ENCODE data around the gene PLCB4.
A peak's percentile ranks its signal among the peaks of the same experiment; 100 is the strongest.

Gene PLCB4

DNA sequence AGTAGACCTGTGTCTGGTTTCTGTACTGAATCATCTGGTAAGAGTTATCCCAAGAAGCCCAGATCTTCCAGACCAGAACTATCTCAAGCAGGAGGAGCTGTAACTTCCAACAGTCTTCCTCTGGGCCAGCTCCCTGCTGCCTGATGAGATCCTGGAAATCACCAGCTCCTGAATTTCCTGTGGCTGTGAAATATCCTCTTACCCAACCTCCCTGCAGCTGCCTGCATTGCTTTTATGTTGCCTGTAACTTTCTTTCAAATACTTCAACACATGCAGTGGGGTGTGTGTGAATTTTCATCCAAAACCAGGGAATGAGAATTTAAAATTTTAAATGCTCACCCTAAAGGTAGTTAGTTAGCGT lies 285.0 kb downstream of the PLCB4 start:
- H3K4me3 ChIP-seq: no peak overlapping the region
- no peaks in the 10 kb centered on the region for H3K9me3 ChIP-seq (ENCODE audit: low read depth, low read length)
- no peak overlapping the region for H3K27ac ChIP-seq
- TF ChIP-seq EZH2 (IDR thresholded peaks at IDR 0.05) (no peak), FOXP2 (optimal IDR thresholded peaks at IDR 0.05; ENCODE audit: control extremely low read depth, extremely low read length, insufficient read depth) (no peak), POLR2AphosphoS5 (IDR thresholded peaks at IDR 0.05; ENCODE audit: borderline replicate concordance, low read depth, low read length) (no peak)
- DNase-seq (ENCODE audit: low read depth, low spot score): no peak
- no peak overlapping the region for H3K9ac ChIP-seq (ENCODE audit: insufficient read length)
- H3K36me3 ChIP-seq (ENCODE audit: insufficient read depth, low read length): no peaks in the 10 kb centered on the region

DNA sequence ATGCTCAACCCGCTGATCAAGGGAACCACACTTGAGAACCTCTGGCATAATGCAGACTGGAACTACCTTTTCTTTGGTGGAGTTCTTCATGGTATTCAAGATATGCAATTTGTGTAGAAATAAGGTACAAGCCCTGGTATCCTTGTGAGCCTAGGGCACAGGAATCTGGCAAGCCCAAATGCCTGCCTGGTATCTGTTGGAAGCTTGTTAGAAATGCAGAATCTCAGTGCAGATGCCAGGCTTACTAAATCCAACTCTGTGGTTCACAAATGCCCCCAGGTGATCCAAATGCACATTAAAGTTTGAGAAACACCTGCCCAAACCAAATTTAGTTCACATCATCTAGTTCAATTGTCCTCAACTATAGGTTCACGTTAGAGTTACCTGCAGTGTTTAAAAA lies 285.7 kb downstream of the PLCB4 start:
- Histone ChIP-seq H3K9me3 (ENCODE audit: low read depth, low read length) (no peaks in the 10 kb centered on the region), H3K27ac (no peak overlapping the region), H3K9ac (ENCODE audit: insufficient read length) (no peak overlapping the region), H3K4me3 (no peak overlapping the region), H3K36me3 (ENCODE audit: insufficient read depth, low read length) (no peaks in the 10 kb centered on the region)
- no peak for DNase-seq (ENCODE audit: low read depth, low spot score)
- TF ChIP-seq FOXP2 (optimal IDR thresholded peaks at IDR 0.05; ENCODE audit: control extremely low read depth, extremely low read length, insufficient read depth) (no peak), EZH2 (IDR thresholded peaks at IDR 0.05) (no peak), POLR2AphosphoS5 (IDR thresholded peaks at IDR 0.05; ENCODE audit: borderline replicate concordance, low read depth, low read length) (no peak)

DNA sequence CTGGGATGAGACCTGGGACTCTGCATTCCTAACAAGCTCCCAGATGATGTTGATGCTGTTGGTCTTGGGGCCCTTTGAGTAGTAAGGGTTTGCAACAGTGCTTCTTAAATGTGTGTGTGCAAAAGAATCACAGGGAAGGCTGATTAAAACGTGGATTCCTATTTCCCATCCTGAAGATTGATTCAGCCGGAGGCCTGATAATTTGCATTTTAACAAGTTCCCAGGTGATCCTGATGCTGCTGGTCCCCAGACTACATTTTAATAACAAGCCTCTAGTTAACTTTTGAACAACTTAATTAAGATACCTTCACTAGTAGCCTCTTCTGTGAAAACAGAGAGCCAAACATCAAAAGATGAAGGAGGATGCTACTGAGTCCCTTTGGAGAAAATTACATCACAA lies 289.1 kb downstream of the PLCB4 start:
- Histone ChIP-seq H3K4me3 (no peak overlapping the region), H3K9me3 (ENCODE audit: low read depth, low read length) (no peaks in the 10 kb centered on the region), H3K36me3 (ENCODE audit: insufficient read depth, low read length) (no peaks in the 10 kb centered on the region), H3K9ac (ENCODE audit: insufficient read length) (no peak overlapping the region), H3K27ac (no peak overlapping the region)
- DNase-seq (ENCODE audit: low read depth, low spot score): no peak
- TF ChIP-seq EZH2 (IDR thresholded peaks at IDR 0.05) (no peak), POLR2AphosphoS5 (IDR thresholded peaks at IDR 0.05; ENCODE audit: borderline replicate concordance, low read depth, low read length) (no peak), FOXP2 (optimal IDR thresholded peaks at IDR 0.05; ENCODE audit: control extremely low read depth, extremely low read length, insufficient read depth) (no peak)

- H3K9ac ChIP-seq (ENCODE audit: insufficient read length): no peak overlapping the region
- H3K4me3 ChIP-seq: no peak overlapping the region
- DNase-seq (ENCODE audit: low read depth, low spot score): peak; percentile 45
- H3K36me3 ChIP-seq (ENCODE audit: insufficient read depth, low read length): no peaks in the 10 kb centered on the region
- no peak for TF ChIP-seq EZH2 (IDR thresholded peaks at IDR 0.05)
- TF ChIP-seq FOXP2 (optimal IDR thresholded peaks at IDR 0.05; ENCODE audit: control extremely low read depth, extremely low read length, insufficient read depth): no peak
- TF ChIP-seq POLR2AphosphoS5 (IDR thresholded peaks at IDR 0.05; ENCODE audit: borderline replicate concordance, low read depth, low read length): no peak
- no peak overlapping the region for H3K27ac ChIP-seq
- no peaks in the 10 kb centered on the region for H3K9me3 ChIP-seq (ENCODE audit: low read depth, low read length)
These were observed 290.8 kb downstream of the PLCB4 start for GRCh38 chr20:9359561-9360308.

DNA sequence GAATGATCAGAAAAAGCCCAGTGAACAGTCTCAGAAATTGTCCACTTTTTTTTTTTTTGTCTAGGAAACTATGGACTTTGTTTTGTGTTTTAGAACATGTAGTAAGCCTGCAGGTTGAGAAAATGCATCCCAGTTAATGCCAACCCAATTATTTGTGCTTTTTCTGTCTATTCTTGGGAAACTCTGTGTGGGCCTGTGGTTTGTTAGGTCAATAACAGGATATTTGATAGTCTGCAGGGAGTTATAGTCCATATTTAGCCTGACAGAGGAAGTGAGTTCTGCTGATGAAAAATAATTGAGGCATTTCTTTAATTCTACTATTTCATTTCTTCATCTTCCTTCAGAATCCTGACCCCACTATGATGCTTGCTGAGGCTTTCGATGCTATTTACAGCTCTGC lies 291.5 kb downstream of the PLCB4 start:
- TF ChIP-seq EZH2 (IDR thresholded peaks at IDR 0.05): no peak
- TF ChIP-seq FOXP2 (optimal IDR thresholded peaks at IDR 0.05; ENCODE audit: control extremely low read depth, extremely low read length, insufficient read depth): no peak
- TF ChIP-seq POLR2AphosphoS5 (IDR thresholded peaks at IDR 0.05; ENCODE audit: borderline replicate concordance, low read depth, low read length): no peak
- Histone ChIP-seq H3K36me3 (ENCODE audit: insufficient read depth, low read length) (no peaks in the 10 kb centered on the region), H3K9ac (ENCODE audit: insufficient read length) (no peak overlapping the region), H3K27ac (no peak overlapping the region), H3K4me3 (no peak overlapping the region), H3K9me3 (ENCODE audit: low read depth, low read length) (no peaks in the 10 kb centered on the region)
- DNase-seq (ENCODE audit: low read depth, low spot score): no peak

- no peaks in the 10 kb centered on the region for H3K9me3 ChIP-seq (ENCODE audit: low read depth, low read length)
- H3K27ac ChIP-seq: no peak overlapping the region
- H3K9ac ChIP-seq (ENCODE audit: insufficient read length): no peak overlapping the region
- no peak overlapping the region for H3K4me3 ChIP-seq
- no peaks in the 10 kb centered on the region for H3K36me3 ChIP-seq (ENCODE audit: insufficient read depth, low read length)
- TF ChIP-seq EZH2 (IDR thresholded peaks at IDR 0.05): no peak
- no peak for TF ChIP-seq POLR2AphosphoS5 (IDR thresholded peaks at IDR 0.05; ENCODE audit: borderline replicate concordance, low read depth, low read length)
- TF ChIP-seq FOXP2 (optimal IDR thresholded peaks at IDR 0.05; ENCODE audit: control extremely low read depth, extremely low read length, insufficient read depth): no peak
- no peak for DNase-seq (ENCODE audit: low read depth, low spot score)
These were observed 294.8 kb downstream of the PLCB4 start for GRCh38 chr20:9363673-9364072.

DNA sequence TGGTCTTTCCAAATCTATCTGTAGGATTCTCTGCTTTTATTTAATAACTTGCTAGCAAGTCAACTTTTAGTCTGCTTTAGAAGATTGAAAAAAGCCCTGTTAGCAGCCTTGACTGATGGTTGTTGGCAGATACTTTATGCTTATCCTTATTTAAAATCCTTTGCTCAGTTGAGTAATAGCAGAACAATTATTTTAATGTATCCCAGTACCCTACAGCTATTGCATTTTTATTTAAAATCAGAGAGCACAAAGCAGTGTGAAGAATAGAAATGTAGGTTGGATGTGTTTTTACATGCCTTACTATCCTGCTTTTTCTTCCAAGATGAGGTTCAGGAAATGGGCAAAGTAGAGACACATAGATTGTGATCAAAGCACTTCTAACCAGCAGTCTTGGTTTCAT lies 298.4 kb downstream of the PLCB4 start:
- H3K9ac ChIP-seq (ENCODE audit: insufficient read length): no peak overlapping the region
- no peak overlapping the region for H3K27ac ChIP-seq
- H3K4me3 ChIP-seq: no peak overlapping the region
- no peaks in the 10 kb centered on the region for H3K36me3 ChIP-seq (ENCODE audit: insufficient read depth, low read length)
- TF ChIP-seq POLR2AphosphoS5 (IDR thresholded peaks at IDR 0.05; ENCODE audit: borderline replicate concordance, low read depth, low read length) (no peak), FOXP2 (optimal IDR thresholded peaks at IDR 0.05; ENCODE audit: control extremely low read depth, extremely low read length, insufficient read depth) (no peak)
- no peaks in the 10 kb centered on the region for H3K9me3 ChIP-seq (ENCODE audit: low read depth, low read length)
- no peak for DNase-seq (ENCODE audit: low read depth, low spot score)

DNA sequence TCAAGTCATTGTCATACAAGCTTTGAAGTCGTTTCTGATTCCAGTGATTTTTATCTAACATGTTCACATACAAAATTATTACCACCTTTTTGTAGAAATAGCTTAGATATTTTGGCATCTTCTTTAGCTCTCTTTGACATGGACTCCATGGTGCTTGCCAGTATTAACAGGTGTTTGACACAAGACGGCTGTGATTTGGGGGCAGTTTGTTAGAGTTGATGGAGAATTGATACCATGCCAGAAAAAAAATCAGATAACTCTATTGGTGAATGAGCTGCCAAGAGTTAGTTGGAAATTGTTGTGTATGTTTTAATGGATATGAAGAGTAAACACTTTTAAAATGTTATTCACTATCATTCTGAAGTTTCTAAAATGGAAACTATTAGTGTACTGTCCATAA lies 298.9 kb downstream of the PLCB4 start:
- Histone ChIP-seq H3K27ac (no peak overlapping the region), H3K9ac (ENCODE audit: insufficient read length) (no peak overlapping the region)
- TF ChIP-seq EZH2 (IDR thresholded peaks at IDR 0.05): no peak
- no peak for TF ChIP-seq POLR2AphosphoS5 (IDR thresholded peaks at IDR 0.05; ENCODE audit: borderline replicate concordance, low read depth, low read length)
- no peak for TF ChIP-seq FOXP2 (optimal IDR thresholded peaks at IDR 0.05; ENCODE audit: control extremely low read depth, extremely low read length, insufficient read depth)

GRCh38 chr20:9368893-9369292 lies 300.0 kb downstream of the PLCB4 start:
- Histone ChIP-seq H3K27ac (no peak overlapping the region), H3K9ac (ENCODE audit: insufficient read length) (no peak overlapping the region), H3K36me3 (ENCODE audit: insufficient read depth, low read length) (no peaks in the 10 kb centered on the region), H3K9me3 (ENCODE audit: low read depth, low read length) (no peaks in the 10 kb centered on the region), H3K4me3 (no peak overlapping the region)
- no peak for TF ChIP-seq FOXP2 (optimal IDR thresholded peaks at IDR 0.05; ENCODE audit: control extremely low read depth, extremely low read length, insufficient read depth)
- TF ChIP-seq POLR2AphosphoS5 (IDR thresholded peaks at IDR 0.05; ENCODE audit: borderline replicate concordance, low read depth, low read length): no peak
- TF ChIP-seq EZH2 (IDR thresholded peaks at IDR 0.05): no peak
- DNase-seq (ENCODE audit: low read depth, low spot score): no peak

More for the DNA sequence above, 298.9 kb downstream of the PLCB4 start:
- no peak for DNase-seq (ENCODE audit: low read depth, low spot score)
- Histone ChIP-seq H3K9me3 (ENCODE audit: low read depth, low read length) (no peaks in the 10 kb centered on the region), H3K36me3 (ENCODE audit: insufficient read depth, low read length) (no peaks in the 10 kb centered on the region), H3K4me3 (no peak overlapping the region)
